OCI-LY1 (cell line): ENCODE results near the gene TIMM13.

Source experiments
- EZH2 ChIP-seq: fragments of 200-600 bp; sonication (generic), shearing (Covaris generic); IDR thresholded peaks from 2 replicates; pipeline ENCODE4 v1.8.0; 2017; ENCODE audit warnings: borderline replicate concordance, mixed run types, mild to moderate bottlenecking, antibody characterized with exemption, low read length, moderate library complexity, mixed read lengths
- TF ChIP-seq, protein P1 (sequence below): fragments of 200-600 bp; sonication (generic), shearing (Covaris generic); IDR thresholded peaks from 2 replicates; pipeline ENCODE4 v1.5.1; 2017; ENCODE audit warnings: mild to moderate bottlenecking, antibody characterized with exemption, low read length, moderate library complexity, mixed read lengths

GRCh38 chr19:2438178-2438577 lies 10.8 kb upstream of the TIMM13 start:
- TF ChIP-seq, protein P1, sequence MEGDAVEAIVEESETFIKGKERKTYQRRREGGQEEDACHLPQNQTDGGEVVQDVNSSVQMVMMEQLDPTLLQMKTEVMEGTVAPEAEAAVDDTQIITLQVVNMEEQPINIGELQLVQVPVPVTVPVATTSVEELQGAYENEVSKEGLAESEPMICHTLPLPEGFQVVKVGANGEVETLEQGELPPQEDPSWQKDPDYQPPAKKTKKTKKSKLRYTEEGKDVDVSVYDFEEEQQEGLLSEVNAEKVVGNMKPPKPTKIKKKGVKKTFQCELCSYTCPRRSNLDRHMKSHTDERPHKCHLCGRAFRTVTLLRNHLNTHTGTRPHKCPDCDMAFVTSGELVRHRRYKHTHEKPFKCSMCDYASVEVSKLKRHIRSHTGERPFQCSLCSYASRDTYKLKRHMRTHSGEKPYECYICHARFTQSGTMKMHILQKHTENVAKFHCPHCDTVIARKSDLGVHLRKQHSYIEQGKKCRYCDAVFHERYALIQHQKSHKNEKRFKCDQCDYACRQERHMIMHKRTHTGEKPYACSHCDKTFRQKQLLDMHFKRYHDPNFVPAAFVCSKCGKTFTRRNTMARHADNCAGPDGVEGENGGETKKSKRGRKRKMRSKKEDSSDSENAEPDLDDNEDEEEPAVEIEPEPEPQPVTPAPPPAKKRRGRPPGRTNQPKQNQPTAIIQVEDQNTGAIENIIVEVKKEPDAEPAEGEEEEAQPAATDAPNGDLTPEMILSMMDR: no peak
- TF ChIP-seq EZH2: no peak
